ENCODE results near the gene GPR15LG. TPM values are rescaled to one million over a fixed set of nuclear protein-coding genes. Genes with fewer than 3 reads are reported as not detected.
"Not testable (repeated sequence)": the region's sequence is repeated elsewhere in the genome, so short reads cannot be mapped to it uniquely, and the experiment has no call there.

The GPR15LG gene
- total RNA-seq: not detected
- not detected for total RNA-seq (2013)
- 0 to 0.10 (median 0) reads per million in 29 experiments for total RNA-seq

- Mint-ChIP-seq H3K27ac (no peak within 1 kb of the TSS), H3K4me1 (peaks cover 0 to 10% (median 7%) of the 10 kb centered on the region in 3 donors), H3K4me3 (no peak within 1 kb of the TSS), H3K9me3 (no peaks in the 10 kb centered on the region), H3K27me3 (no peaks in the 10 kb centered on the region), H3K36me3 (no peaks in the 10 kb centered on the region)
- Histone ChIP-seq H3K36me3 (ENCODE audit: control insufficient read depth in 2 of 2, extremely low read depth in 1 of 2, insufficient read depth in 1 of 2, low read length in 1 of 2) (no peaks in the 10 kb centered on the region), H3K9me3 (no peaks in the 10 kb centered on the region), H3K4me3 (ENCODE audit: control insufficient read depth in 1 of 2, extremely low read depth in 1 of 2, low read length in 1 of 2) (no peak within 1 kb of the TSS), H3K27me3 (replicated peaks in 1 of 2; ENCODE audit: control insufficient read depth in 2 of 2, extremely low read depth in 1 of 2, insufficient read depth in 2 of 2, low read length in 1 of 2) (no peaks in the 10 kb centered on the region), H3K27ac (ENCODE audit: low read length) (no peak within 1 kb of the TSS), H3K4me1 (ENCODE audit: control insufficient read depth in 1 of 2, extremely low read depth in 1 of 2, insufficient read depth in 2 of 2, low read length in 2 of 2) (peaks cover 31 to 35% of the 10 kb centered on the region in 2 experiments)
- WGBS (ENCODE audit: insufficient coverage): 90% methylated on average over 2 of the region's 2 CpGs
- ChIA-PET CTCF (no interaction called here), POLR2A (no interaction called here)
- DNase-seq (peak in 1 of 35 experiments; percentile 17), ATAC-seq (replicated peaks in 1 of 4) (no peak)
Observed at GRCh38 chr10:84173501-84173929, at the start of gene GPR15LG. Gene GPR15LG (plus strand): TSS chr10:84173801. CDS start chr10:84173852, 51 bp downstream.

GRCh38 chr10:84125910-84126784 is 47.5 kb upstream of the GPR15LG start:
- H3K9me3 ChIP-seq; H3K4me1 ChIP-seq (ENCODE audit: control insufficient read depth in 1 of 2, extremely low read depth in 1 of 2, insufficient read depth in 2 of 2, low read length in 2 of 2); H3K36me3 ChIP-seq (ENCODE audit: control insufficient read depth in 2 of 2, extremely low read depth in 1 of 2, insufficient read depth in 1 of 2, low read length in 1 of 2); ATAC-seq (replicated peaks in 1 of 4); DNase-seq; H3K36me3 Mint-ChIP-seq; H3K27me3 ChIP-seq (replicated peaks in 1 of 2; ENCODE audit: control insufficient read depth in 2 of 2, extremely low read depth in 1 of 2, insufficient read depth in 2 of 2, low read length in 1 of 2); POLR2A ChIA-PET; CTCF ChIA-PET; H3K4me3 Mint-ChIP-seq; H3K4me3 ChIP-seq (ENCODE audit: control insufficient read depth in 1 of 2, extremely low read depth in 1 of 2, low read length in 1 of 2); H3K27ac ChIP-seq (ENCODE audit: low read length); H3K4me1 Mint-ChIP-seq; H3K27ac Mint-ChIP-seq: not testable (repeated sequence)
- 84% methylated on average over 3 of the region's 10 CpGs for WGBS (ENCODE audit: insufficient coverage)
- Mint-ChIP-seq H3K9me3 (peaks cover 9 to 15% (median 14%) of the 10 kb centered on the region in 3 donors), H3K27me3 (peaks cover 30 to 31% of the 10 kb centered on the region in 2 donors)

- whole genome bisulfite sequencing (ENCODE audit: insufficient coverage): no CpG with 5 or more reads among the region's 1 CpG
- no peaks in the 10 kb centered on the region for H3K36me3 ChIP-seq (ENCODE audit: control insufficient read depth in 2 of 2, extremely low read depth in 1 of 2, insufficient read depth in 1 of 2, low read length in 1 of 2)
- ATAC-seq (replicated peaks in 1 of 4): no peak
- no peak overlapping the region for H3K4me3 ChIP-seq (ENCODE audit: control insufficient read depth in 1 of 2, extremely low read depth in 1 of 2, low read length in 1 of 2)
- H3K27ac ChIP-seq (ENCODE audit: low read length): no peak overlapping the region
- H3K9me3 Mint-ChIP-seq: peaks cover 9 to 15% (median 14%) of the 10 kb centered on the region in 3 donors
- no peaks in the 10 kb centered on the region for H3K4me1 ChIP-seq (ENCODE audit: control insufficient read depth in 1 of 2, extremely low read depth in 1 of 2, insufficient read depth in 2 of 2, low read length in 2 of 2)
- H3K9me3 ChIP-seq: no peaks in the 10 kb centered on the region
- ChIA-PET CTCF (no interaction called here), POLR2A (no interaction called here)
- H3K27me3 ChIP-seq (replicated peaks in 1 of 2; ENCODE audit: control insufficient read depth in 2 of 2, extremely low read depth in 1 of 2, insufficient read depth in 2 of 2, low read length in 1 of 2): peaks cover 0 to 7% of the 10 kb centered on the region in 2 experiments
- no peak for DNase-seq
- no peaks in the 10 kb centered on the region for H3K4me1 Mint-ChIP-seq
- H3K27ac Mint-ChIP-seq: no peak overlapping the region
- H3K4me3 Mint-ChIP-seq: no peak overlapping the region
- no peaks in the 10 kb centered on the region for H3K36me3 Mint-ChIP-seq
- peaks cover 31 to 33% of the 10 kb centered on the region in 2 donors for H3K27me3 Mint-ChIP-seq
Observed at GRCh38 chr10:84126785-84127167, 46.8 kb upstream of the GPR15LG start.

- H3K36me3 Mint-ChIP-seq: no peaks in the 10 kb centered on the region
- peaks cover 10 to 15% (median 14%) of the 10 kb centered on the region in 3 donors for H3K4me1 Mint-ChIP-seq
- Histone ChIP-seq H3K9me3 (no peaks in the 10 kb centered on the region), H3K36me3 (ENCODE audit: control insufficient read depth in 2 of 2, extremely low read depth in 1 of 2, insufficient read depth in 1 of 2, low read length in 1 of 2) (no peaks in the 10 kb centered on the region), H3K27me3 (replicated peaks in 1 of 2; ENCODE audit: control insufficient read depth in 2 of 2, extremely low read depth in 1 of 2, insufficient read depth in 2 of 2, low read length in 1 of 2) (peaks cover 0 to 6% of the 10 kb centered on the region in 2 experiments), H3K4me3 (ENCODE audit: control insufficient read depth in 1 of 2, extremely low read depth in 1 of 2, low read length in 1 of 2) (no peak overlapping the region), H3K27ac (ENCODE audit: low read length) (no peak overlapping the region), H3K4me1 (ENCODE audit: control insufficient read depth in 1 of 2, extremely low read depth in 1 of 2, insufficient read depth in 2 of 2, low read length in 2 of 2) (peaks cover 11 to 16% of the 10 kb centered on the region in 2 experiments)
- no peak for ATAC-seq (replicated peaks in 1 of 4)
- no peaks in the 10 kb centered on the region for H3K9me3 Mint-ChIP-seq
- CTCF ChIA-PET: interaction anchor here in 1 of 2 donors (0.5 kb wide), 1 partner anchor 38 kb away, joined by 3 read pairs; no protein-coding TSS in a partner anchor
- H3K27ac Mint-ChIP-seq: no peak overlapping the region
- 80% methylated on average over 2 of the region's 2 CpGs for WGBS (ENCODE audit: insufficient coverage)
- POLR2A ChIA-PET: no interaction called here
- H3K4me3 Mint-ChIP-seq: no peak overlapping the region
- H3K27me3 Mint-ChIP-seq: peaks cover 6 to 12% of the 10 kb centered on the region in 2 donors
- no peak for DNase-seq
Observed at GRCh38 chr10:84135836-84136235, 37.8 kb upstream of the GPR15LG start.

GRCh38 chr10:84137811-84138210 is 35.8 kb upstream of the GPR15LG start:
- no CpG with 5 or more reads among the region's 2 CpGs for WGBS (ENCODE audit: insufficient coverage)
- DNase-seq (no peak), ATAC-seq (replicated peaks in 1 of 4) (no peak)
- Histone ChIP-seq H3K36me3 (ENCODE audit: control insufficient read depth in 2 of 2, extremely low read depth in 1 of 2, insufficient read depth in 1 of 2, low read length in 1 of 2) (peaks cover 0 to 13% of the 10 kb centered on the region in 2 donors), H3K4me1 (ENCODE audit: control insufficient read depth in 1 of 2, extremely low read depth in 1 of 2, insufficient read depth in 2 of 2, low read length in 2 of 2) (peaks cover 11 to 16% of the 10 kb centered on the region in 2 experiments), H3K4me3 (ENCODE audit: control insufficient read depth in 1 of 2, extremely low read depth in 1 of 2, low read length in 1 of 2) (no peak overlapping the region), H3K27me3 (replicated peaks in 1 of 2; ENCODE audit: control insufficient read depth in 2 of 2, extremely low read depth in 1 of 2, insufficient read depth in 2 of 2, low read length in 1 of 2) (peaks cover 0 to 4% of the 10 kb centered on the region in 2 experiments), H3K27ac (ENCODE audit: low read length) (no peak overlapping the region), H3K9me3 (no peaks in the 10 kb centered on the region)
- Mint-ChIP-seq H3K4me1 (peaks cover 20 to 30% (median 27%) of the 10 kb centered on the region in 3 donors), H3K9me3 (no peaks in the 10 kb centered on the region), H3K4me3 (peak overlapping the region; percentile 89 to 96 (median 94)), H3K27ac (peak overlapping the region; percentile 97 to 100), H3K27me3 (peaks cover 1 to 3% of the 10 kb centered on the region in 2 donors), H3K36me3 (peaks cover 4% of the 10 kb centered on the region)
- ChIA-PET POLR2A (interaction anchor here (1.2 to 2.0 kb wide), 3 partner anchors 10 to 197 kb away, joined by 5 to 8 read pairs (median 5); no protein-coding TSS in a partner anchor), CTCF (interaction anchor here (1.7 to 3.2 kb wide), 3 partner anchors 10 to 11 kb away, joined by 8 to 31 read pairs (median 9); no protein-coding TSS in a partner anchor)

- peaks cover 0 to 2% of the 10 kb centered on the region in 2 donors for H3K27me3 Mint-ChIP-seq
- Histone ChIP-seq H3K4me3 (ENCODE audit: control insufficient read depth in 1 of 2, extremely low read depth in 1 of 2, low read length in 1 of 2) (peak overlapping the region; percentile 73 to 87), H3K4me1 (ENCODE audit: control insufficient read depth in 1 of 2, extremely low read depth in 1 of 2, insufficient read depth in 2 of 2, low read length in 2 of 2) (peaks cover 11 to 16% of the 10 kb centered on the region in 2 experiments), H3K36me3 (ENCODE audit: control insufficient read depth in 2 of 2, extremely low read depth in 1 of 2, insufficient read depth in 1 of 2, low read length in 1 of 2) (peaks cover 0 to 21% of the 10 kb centered on the region in 2 donors), H3K27me3 (replicated peaks in 1 of 2; ENCODE audit: control insufficient read depth in 2 of 2, extremely low read depth in 1 of 2, insufficient read depth in 2 of 2, low read length in 1 of 2) (peaks cover 0 to 2% of the 10 kb centered on the region in 2 experiments), H3K27ac (ENCODE audit: low read length) (peak overlapping the region; percentile 93), H3K9me3 (no peaks in the 10 kb centered on the region)
- peaks cover 20 to 33% (median 30%) of the 10 kb centered on the region in 3 donors for H3K4me1 Mint-ChIP-seq
- DNase-seq: peak in 32 of 35 experiments; percentile 8 to 71 (median 25)
- peak overlapping the region; percentile 97 to 100 for H3K27ac Mint-ChIP-seq
- ATAC-seq (replicated peaks in 1 of 4): peak; percentile 7 to 24 (median 18)
- peaks cover 11% of the 10 kb centered on the region for H3K36me3 Mint-ChIP-seq
- H3K9me3 Mint-ChIP-seq: no peaks in the 10 kb centered on the region
- H3K4me3 Mint-ChIP-seq: peak overlapping the region; percentile 89 to 96 (median 94)
- WGBS (ENCODE audit: insufficient coverage): 57% methylated on average over 5 of the region's 20 CpGs
- ChIA-PET CTCF (interaction anchor here (1.0 to 3.2 kb wide), 5 partner anchors 9 to 196 kb away, joined by 3 to 31 read pairs (median 8); no protein-coding TSS in a partner anchor), POLR2A (interaction anchor here (1.0 to 2.0 kb wide), 5 partner anchors 9 to 196 kb away, joined by 4 to 8 read pairs (median 5); no protein-coding TSS in a partner anchor)
Observed at GRCh38 chr10:84138478-84139125, 35.0 kb upstream of the GPR15LG start.
